HepG2 (cell line): ENCODE measurements around the gene SLC22A23. TPM values are rescaled to one million over a fixed set of nuclear protein-coding genes. Genes with fewer than 3 reads are reported as not detected.

Source experiments
- ARID3A ChIP-seq: IDR thresholded peaks from 2 replicates; pipeline ENCODE4 v1.6.1; 2012; ENCODE audit warnings: low read depth, low read length, improper control_type of control experiment
- BCL6 ChIP-seq: IDR thresholded peaks from 2 replicates; pipeline ENCODE4 v1.6.1; 2016; ENCODE audit warnings: missing genetic modification reagents, missing compliant biosample characterization
- DPF2 ChIP-seq: sonication (generic); formaldehyde crosslinking; IDR thresholded peaks from 2 replicates; pipeline ENCODE4 v1.4.0; 2020; ENCODE audit warnings: mild to moderate bottlenecking, low read depth, missing genetic modification reagents, borderline replicate concordance
- FOXA1 ChIP-seq, 2 experiments: fragments of 450-650 bp in 1 of 2; sonication (generic) in 1 of 2; formaldehyde crosslinking in 1 of 2; IDR thresholded peaks; 2 replicates each; pipeline versions ENCODE4 v1.4.0 to v1.6.1; 2016 to 2020; ENCODE audit warnings: missing genetic modification reagents in 1 of 2
- FOXO1 ChIP-seq: sonication (generic); formaldehyde crosslinking; IDR thresholded peaks from 2 replicates; pipeline ENCODE4 v1.4.0; 2020; ENCODE audit warnings: missing genetic modification reagents
- FOXP1 ChIP-seq, 2 experiments: fragments of 450-650 bp in 1 of 2; IDR thresholded peaks; 2 replicates each; pipeline ENCODE4 v1.6.1; 2017 to 2018; ENCODE audit warnings: antibody characterized with exemption in 1 of 2
- IRF2 ChIP-seq: IDR thresholded peaks from 2 replicates; pipeline ENCODE4 v1.6.1; 2018; ENCODE audit warnings: missing genetic modification reagents, missing compliant biosample characterization
- KDM3A ChIP-seq: IDR thresholded peaks from 2 replicates; pipeline ENCODE4 v1.6.1; 2018; ENCODE audit warnings: low read depth, missing compliant biosample characterization
- KLF6 ChIP-seq: IDR thresholded peaks from 2 replicates; pipeline ENCODE4 v1.8.0; 2016; ENCODE audit warnings: missing biosample characterization, missing genetic modification reagents
- NONO ChIP-seq, 2 experiments: fragments of 450-650 bp in 1 of 2; sonication (generic) in 1 of 2; formaldehyde crosslinking in 1 of 2; IDR thresholded peaks in 1 of 2; conservative IDR thresholded peaks in 1 of 2; 2 replicates each; pipeline versions ENCODE4 v1.6.1 to v1.8.0; 2017 to 2022; ENCODE audit warnings: mild to moderate bottlenecking in 1 of 2, missing genetic modification reagents in 1 of 2, moderate library complexity in 1 of 2
- SAP130 ChIP-seq: IDR thresholded peaks from 2 replicates; pipeline ENCODE4 v1.6.1; 2016; ENCODE audit warnings: low read depth
- SNRNP70 ChIP-seq: fragments of 200-400 bp; formaldehyde crosslinking; IDR thresholded peaks from 2 replicates; pipeline ENCODE4 v1.6.1; 2017; ENCODE audit warnings: mild to moderate bottlenecking, low read depth, low read length, moderate library complexity
- ZBTB34 ChIP-seq: sonication (generic); formaldehyde crosslinking; IDR thresholded peaks from 2 replicates; pipeline ENCODE4 v1.8.0; 2022; ENCODE audit warnings: mild to moderate bottlenecking, missing genetic modification reagents
- ZMAT3 ChIP-seq: sonication (generic); formaldehyde crosslinking; conservative IDR thresholded peaks from 2 replicates; pipeline ENCODE4 v1.7.0; 2021; ENCODE audit warnings: missing genetic modification reagents
- ZMYM4 ChIP-seq: sonication (generic); formaldehyde crosslinking; IDR thresholded peaks from 2 replicates; pipeline ENCODE4 v1.8.1; 2023; ENCODE audit warnings: mild to moderate bottlenecking, missing genetic modification reagents
- ZNF281 ChIP-seq: sonication (generic); formaldehyde crosslinking; IDR thresholded peaks from 2 replicates; pipeline ENCODE4 v1.4.0; 2020; ENCODE audit warnings: missing genetic modification reagents, borderline replicate concordance
- ZNF331 ChIP-seq: sonication (generic); formaldehyde crosslinking; IDR thresholded peaks from 2 replicates; pipeline ENCODE4 v1.4.0; 2020; ENCODE audit warnings: missing genetic modification reagents
- ZNF44 ChIP-seq: sonication (generic); formaldehyde crosslinking; IDR thresholded peaks from 2 replicates; pipeline ENCODE4 v1.5.1; 2020; ENCODE audit warnings: mild to moderate bottlenecking, missing genetic modification reagents
- ZNF484 ChIP-seq: sonication (generic); formaldehyde crosslinking; IDR thresholded peaks from 2 replicates; pipeline ENCODE4 v1.5.1; 2020; ENCODE audit warnings: mild to moderate bottlenecking, low read depth, missing genetic modification reagents, borderline replicate concordance
- ZNF639 ChIP-seq: conservative IDR thresholded peaks from 2 replicates; pipeline ENCODE4 v1.6.1; 2018; ENCODE audit warnings: missing genetic modification reagents
- ZNF709 ChIP-seq: sonication (generic); formaldehyde crosslinking; IDR thresholded peaks from 2 replicates; pipeline ENCODE4 v1.5.0; 2020; ENCODE audit warnings: mild to moderate bottlenecking, missing genetic modification reagents
- polyA plus RNA-seq, 8 experiments: library from polyadenylated mRNA; depleted of rRNA in 3 of 8; stranded (reverse) in 7 of 8; unstranded in 1 of 8; fragments of >200 nt; fragmentation: Illumina TruSeq in 4 of 8; extraction: Trizol in 4 of 8; gene quantifications; 2 replicates each; pipeline versions ENCODE4 v1.2.1 to v1.2.3, GENCODE V29; 2011 to 2016; ENCODE audit warnings: low read depth in 4 of 8, missing spikeins in 1 of 8, mixed read lengths in 1 of 8; ENCODE audit not compliant: insufficient read depth in 1 of 8
- total RNA-seq, 5 experiments: library from RNA; depleted of rRNA; stranded (reverse); fragments of >200 nt; fragmentation: Illumina TruSeq; extraction: Trizol; gene quantifications; 2 replicates each; pipeline ENCODE4 v1.2.3, GENCODE V29; 2016; ENCODE audit warnings: low read depth in 1 of 5
- TF ChIP-seq, protein P1 (sequence below): sonication (generic); formaldehyde crosslinking; IDR thresholded peaks from 2 replicates; pipeline ENCODE4 v1.8.1; 2023; ENCODE audit warnings: missing genetic modification reagents, mild to moderate bottlenecking, borderline replicate concordance

The SLC22A23 gene
- total and polyA plus RNA-seq, 2 of the 13 experiments (the other 11 are each of a cell fraction or from before 2014, with no cell fraction given), result 11.8 to 17.5 TPM

DNA sequence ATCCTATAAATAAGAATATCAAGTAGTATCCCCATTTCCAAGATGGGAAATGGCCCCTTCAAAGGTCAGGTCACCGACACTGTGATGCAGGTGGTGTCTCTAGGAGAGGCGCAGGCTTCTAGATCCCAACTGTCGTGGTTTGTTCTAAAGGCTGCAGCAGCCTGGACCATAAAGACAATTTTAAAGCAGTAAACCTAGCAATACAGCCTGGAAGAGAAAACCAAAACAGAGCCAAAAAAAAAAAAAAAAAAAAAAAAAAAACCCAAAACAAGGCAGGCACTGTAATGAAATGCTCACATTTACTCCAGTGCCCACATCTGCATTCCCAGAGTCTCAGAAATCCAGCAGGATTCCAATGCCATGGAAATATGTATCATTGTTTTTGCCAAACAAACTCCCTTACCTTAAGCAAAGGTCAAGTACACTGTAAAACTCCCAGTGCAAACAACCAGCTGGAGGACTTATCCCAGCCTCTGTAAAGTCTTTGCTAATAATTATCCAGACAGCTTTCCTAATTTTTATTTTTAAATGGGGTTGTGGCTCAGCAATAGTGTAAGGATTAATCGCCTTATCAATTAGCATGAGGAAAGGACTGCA lies 99.9 kb downstream of the SLC22A23 start (continued):
- TF ChIP-seq SAP130 (CRISPR knock-in tag) (peak; percentile 76), ZMYM4 (CRISPR knock-in tag) (peak; percentile 41; the same call in 1 of the 2 replicates), ZBTB34 (CRISPR knock-in tag) (peak; percentile 78; the same call in 1 of the 2 replicates), FOXO1 (CRISPR knock-in tag) (peak; percentile 88), NONO (IDR thresholded peaks at IDR 0.05) (no peak), NONO (CRISPR knock-in tag; conservative IDR thresholded peaks at IDR 0.05) (0 out of 2 replicates have a peak, but pooled peaks have one; percentile 31), ZNF44 (CRISPR knock-in tag) (no peak), IRF2 (CRISPR knock-in tag) (peak; percentile 52; the same call in 1 of the 2 replicates), ZNF331 (peak; percentile 56), FOXP1 (IDR thresholded peaks at IDR 0.05) (no peak), FOXP1 (CRISPR knock-in tag; IDR thresholded peaks at IDR 0.05) (peak; percentile 90), BCL6 (CRISPR knock-in tag) (peak; percentile 90), KLF6 (CRISPR knock-in tag) (0 out of 2 replicates have a peak, but pooled peaks have one; percentile 14), ZNF639 (CRISPR knock-in tag) (peak; percentile 23; the same call in 1 of the 2 replicates), KDM3A (CRISPR knock-in tag) (no peak), ARID3A (peak; percentile 80; the same call in 1 of the 2 replicates), ZNF709 (CRISPR knock-in tag) (no peak), ZMAT3 (peak; percentile 38; the same call in 1 of the 2 replicates), ZNF484 (no peak), ZNF281 (peak; percentile 58; the same call in 1 of the 2 replicates), DPF2 (CRISPR knock-in tag) (0 out of 2 replicates have a peak, but pooled peaks have one; percentile 12), SNRNP70 (no peak), FOXA1 (IDR thresholded peaks at IDR 0.05) (peak; percentile 51; the same call in 1 of the 2 replicates), FOXA1 (CRISPR knock-in tag; IDR thresholded peaks at IDR 0.05) (peak; percentile 82)
- TF ChIP-seq, protein P1, sequence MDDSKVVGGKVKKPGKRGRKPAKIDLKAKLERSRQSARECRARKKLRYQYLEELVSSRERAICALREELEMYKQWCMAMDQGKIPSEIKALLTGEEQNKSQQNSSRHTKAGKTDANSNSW (CRISPR knock-in tag), result no peak
